Measurements from ENCODE around the gene CCDC136.
A peak's percentile ranks its signal among the peaks of the same experiment; 100 is the strongest.

CCDC136 gene

GRCh38 chr7:128777156-128778123 is 14.3 kb upstream of the CCDC136 start:
- no peak for DNase-seq

- DNase-seq = no peak
Measured at GRCh38 chr7:128778946-128779345, 12.8 kb upstream of the CCDC136 start.

GRCh38 chr7:128781126-128781525 is 10.6 kb upstream of the CCDC136 start:
- no peak for DNase-seq

GRCh38 chr7:128781851-128782250 is 9.9 kb upstream of the CCDC136 start:
- DNase-seq = no peak

- DNase-seq = no peak
Measured at GRCh38 chr7:128783143-128783861, 8.5 kb upstream of the CCDC136 start.

GRCh38 chr7:128785738-128786137 is 6.0 kb upstream of the CCDC136 start:
- DNase-seq = no peak

- DNase-seq = no peak
Measured at GRCh38 chr7:128788446-128789412, 3.0 kb upstream of the CCDC136 start.

- DNase-seq = no peak
Measured at GRCh38 chr7:128790315-128791041, 1.3 kb upstream of the CCDC136 start.

- peak in 1 of 3 experiments; percentile 61 for DNase-seq
Measured at GRCh38 chr7:128791972-128792327, 182 bp downstream of the CCDC136 start.

GRCh38 chr7:128792471-128793180 is 858 bp downstream of the CCDC136 start:
- peak in 1 of 3 experiments; percentile 20 for DNase-seq

GRCh38 chr7:128793181-128793547 is 1.4 kb downstream of the CCDC136 start:
- DNase-seq = no peak

GRCh38 chr7:128794020-128794419 is 2.3 kb downstream of the CCDC136 start:
- DNase-seq = peak in 2 of 3 experiments; percentile 11 to 47

- no peak for DNase-seq
Measured at GRCh38 chr7:128794436-128794835, 2.7 kb downstream of the CCDC136 start.

- no peak for DNase-seq
Measured at GRCh38 chr7:128795129-128795528, 3.4 kb downstream of the CCDC136 start.

- DNase-seq = no peak
Measured at GRCh38 chr7:128796327-128796726, 4.6 kb downstream of the CCDC136 start.

- DNase-seq = no peak
Measured at GRCh38 chr7:128799451-128799850, 7.7 kb downstream of the CCDC136 start.

GRCh38 chr7:128800567-128800966 is 8.8 kb downstream of the CCDC136 start:
- DNase-seq = no peak

- no peak for DNase-seq
Measured at GRCh38 chr7:128801003-128801402, 9.2 kb downstream of the CCDC136 start.

GRCh38 chr7:128801667-128802418 is 10.1 kb downstream of the CCDC136 start:
- DNase-seq = no peak

GRCh38 chr7:128804484-128804883 is 12.7 kb downstream of the CCDC136 start:
- DNase-seq = no peak

- no peak for DNase-seq
Measured at GRCh38 chr7:128805225-128805624, 13.5 kb downstream of the CCDC136 start.

All from NCI-H1417 (cell line).